ENCODE measurements around the gene RAB37. TPM values are rescaled to one million over a fixed set of nuclear protein-coding genes. Genes with fewer than 3 reads are reported as not detected.

The RAB37 gene
- total RNA-seq, 2 experiments from 2014 or later = 19.0 to 21.1 TPM

DNA sequence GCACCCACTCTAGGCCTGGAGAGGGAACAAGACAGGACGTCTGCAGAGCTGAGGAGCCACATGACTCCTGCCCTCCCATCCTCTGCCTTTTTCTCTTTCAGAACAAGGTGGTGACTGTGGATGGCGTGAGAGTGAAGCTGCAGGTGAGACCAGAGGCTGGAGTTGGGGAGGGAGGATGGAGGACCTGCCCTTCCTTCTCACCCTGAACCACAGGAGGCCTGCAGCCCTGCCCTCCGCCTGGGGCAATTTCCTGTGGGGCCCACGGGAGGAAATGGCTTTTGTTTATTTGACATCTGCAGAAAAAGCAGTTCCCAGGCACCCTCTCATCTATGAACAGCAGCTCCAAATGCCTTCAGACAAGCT lies 5.1 kb downstream of the RAB37 start:
- H3K27ac Mint-ChIP-seq = peak overlapping the region; percentile 91
- TF ChIP-seq, protein P1, sequence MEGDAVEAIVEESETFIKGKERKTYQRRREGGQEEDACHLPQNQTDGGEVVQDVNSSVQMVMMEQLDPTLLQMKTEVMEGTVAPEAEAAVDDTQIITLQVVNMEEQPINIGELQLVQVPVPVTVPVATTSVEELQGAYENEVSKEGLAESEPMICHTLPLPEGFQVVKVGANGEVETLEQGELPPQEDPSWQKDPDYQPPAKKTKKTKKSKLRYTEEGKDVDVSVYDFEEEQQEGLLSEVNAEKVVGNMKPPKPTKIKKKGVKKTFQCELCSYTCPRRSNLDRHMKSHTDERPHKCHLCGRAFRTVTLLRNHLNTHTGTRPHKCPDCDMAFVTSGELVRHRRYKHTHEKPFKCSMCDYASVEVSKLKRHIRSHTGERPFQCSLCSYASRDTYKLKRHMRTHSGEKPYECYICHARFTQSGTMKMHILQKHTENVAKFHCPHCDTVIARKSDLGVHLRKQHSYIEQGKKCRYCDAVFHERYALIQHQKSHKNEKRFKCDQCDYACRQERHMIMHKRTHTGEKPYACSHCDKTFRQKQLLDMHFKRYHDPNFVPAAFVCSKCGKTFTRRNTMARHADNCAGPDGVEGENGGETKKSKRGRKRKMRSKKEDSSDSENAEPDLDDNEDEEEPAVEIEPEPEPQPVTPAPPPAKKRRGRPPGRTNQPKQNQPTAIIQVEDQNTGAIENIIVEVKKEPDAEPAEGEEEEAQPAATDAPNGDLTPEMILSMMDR (IDR thresholded peaks at IDR 0.05) = no peak
- CTCF ChIA-PET = interaction anchor here (0.7 to 3.4 kb wide), 4 partner anchors 29 to 118 kb away, joined by 3 to 11 read pairs (median 4); partner anchors contain the start of gene GRIN2C
- Histone ChIP-seq H3K36me3 (ENCODE audit: insufficient read depth, low read length) (peaks cover 8% of the 10 kb centered on the region), H3K4me1 (ENCODE audit: insufficient read depth, low read length) (peaks cover 100% of the 10 kb centered on the region), H3K4me3 (ENCODE audit: low read length) (peak overlapping the region; percentile 32), H3K27ac (ENCODE audit: low read depth in 1 of 2, low read length in 2 of 2) (peak overlapping the region; percentile 58 to 65), H3K27me3 (ENCODE audit: control insufficient read depth in 1 of 2, insufficient read depth in 2 of 2, low read length in 2 of 2) (no peaks in the 10 kb centered on the region), H3K9me3 (ENCODE audit: control insufficient read depth in 1 of 2, insufficient read depth in 1 of 2, low read length in 2 of 2) (no peaks in the 10 kb centered on the region)
- peaks cover 86% of the 10 kb centered on the region for H3K4me1 Mint-ChIP-seq (ENCODE audit: low read depth)
- POLR2A ChIA-PET = interaction anchor here (0.5 to 2.8 kb wide), 12 partner anchors 9 to 131 kb away, joined by 3 to 17 read pairs (median 6); partner anchors contain the start of gene FDXR
- ATAC-seq (ENCODE audit: poor library complexity) (peak; percentile 5), DNase-seq (peak in 11 of 14 experiments; percentile 32 to 81 (median 62))
- H3K27me3 Mint-ChIP-seq = no peaks in the 10 kb centered on the region
- no peaks in the 10 kb centered on the region for H3K9me3 Mint-ChIP-seq
- peak overlapping the region; percentile 82 for H3K4me3 Mint-ChIP-seq
- intact Hi-C loops (cut with DNase I, micrococcal nuclease) = no loop called here
- H3K36me3 Mint-ChIP-seq (ENCODE audit: low read depth) = no peaks in the 10 kb centered on the region

DNA sequence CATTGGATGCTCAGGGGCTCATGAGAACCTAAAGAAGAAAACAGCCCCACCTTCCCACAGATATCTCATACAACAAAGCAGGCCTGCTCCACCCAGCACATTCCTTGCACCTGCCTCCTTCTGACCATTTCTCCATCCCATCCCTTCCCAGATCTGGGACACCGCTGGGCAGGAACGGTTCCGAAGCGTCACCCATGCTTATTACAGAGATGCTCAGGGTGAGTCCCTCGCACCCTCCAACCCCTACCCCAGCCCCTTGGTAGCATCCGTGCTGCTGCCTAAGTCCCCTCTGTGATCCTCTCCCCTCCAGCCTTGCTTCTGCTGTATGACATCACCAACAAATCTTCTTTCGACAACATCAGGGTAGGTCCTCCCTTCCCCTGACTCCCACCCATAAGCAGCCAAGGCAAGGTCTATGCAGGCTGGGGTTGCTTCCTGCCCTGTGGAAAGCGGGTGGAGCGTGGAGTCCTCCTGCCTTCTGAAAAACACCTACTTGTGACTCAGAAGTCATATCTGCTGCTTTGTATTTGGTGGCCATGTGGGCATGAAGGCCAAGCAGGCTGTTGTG lies 6.0 kb downstream of the RAB37 start:
- Mint-ChIP-seq H3K4me3 (peak overlapping the region; percentile 82), H3K27ac (peak overlapping the region; percentile 91), H3K4me1 (ENCODE audit: low read depth) (peaks cover 88% of the 10 kb centered on the region), H3K36me3 (ENCODE audit: low read depth) (no peaks in the 10 kb centered on the region), H3K9me3 (no peaks in the 10 kb centered on the region), H3K27me3 (no peaks in the 10 kb centered on the region)
- ChIA-PET POLR2A (interaction anchor here (0.9 to 2.8 kb wide), 5 partner anchors 8 to 37 kb away, joined by 3 to 17 read pairs (median 14); a partner anchor contains a TSS), CTCF (interaction anchor here (3.4 kb wide), 1 partner anchor 28 kb away, joined by 11 read pairs; no protein-coding TSS in a partner anchor)
- peaks cover 100% of the 10 kb centered on the region for H3K4me1 ChIP-seq (ENCODE audit: insufficient read depth, low read length)
- no peaks in the 10 kb centered on the region for H3K9me3 ChIP-seq (ENCODE audit: control insufficient read depth in 1 of 2, insufficient read depth in 1 of 2, low read length in 2 of 2)
- intact Hi-C loops (cut with DNase I, micrococcal nuclease) = no loop called here
- TF ChIP-seq, protein P1 (IDR thresholded peaks at IDR 0.05) = no peak
- DNase-seq (peak in 2 of 14 experiments; percentile 19 to 44), ATAC-seq (ENCODE audit: poor library complexity) (no peak)
- H3K27ac ChIP-seq (ENCODE audit: low read depth in 1 of 2, low read length in 2 of 2) = peak overlapping the region; percentile 58 to 78
- no peak overlapping the region for H3K4me3 ChIP-seq (ENCODE audit: low read length)
- H3K36me3 ChIP-seq (ENCODE audit: insufficient read depth, low read length) = peaks cover 8% of the 10 kb centered on the region
- no peaks in the 10 kb centered on the region for H3K27me3 ChIP-seq (ENCODE audit: control insufficient read depth in 1 of 2, insufficient read depth in 2 of 2, low read length in 2 of 2)

DNA sequence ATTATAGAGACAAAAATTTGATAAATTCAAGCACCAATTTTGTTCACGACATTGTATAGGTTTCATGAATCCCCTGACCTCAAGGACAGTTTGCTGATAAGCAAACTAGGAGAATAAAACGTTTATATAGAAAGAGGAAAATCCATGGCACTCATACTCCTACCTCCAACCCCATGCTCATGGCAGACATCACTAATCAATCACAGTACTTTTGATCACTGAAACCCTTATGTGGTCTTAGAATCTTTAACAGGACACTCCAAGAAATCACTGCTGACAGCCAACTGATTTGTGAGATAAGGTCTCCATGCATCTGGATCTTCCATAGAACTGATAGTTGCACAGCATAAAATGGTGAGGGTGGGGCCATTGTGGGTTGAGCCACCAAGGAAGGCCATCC lies 6.7 kb downstream of the RAB37 start:
- Histone ChIP-seq H3K9me3 (ENCODE audit: control insufficient read depth in 1 of 2, insufficient read depth in 1 of 2, low read length in 2 of 2) (no peaks in the 10 kb centered on the region), H3K4me3 (ENCODE audit: low read length) (no peak overlapping the region), H3K4me1 (ENCODE audit: insufficient read depth, low read length) (peaks cover 93% of the 10 kb centered on the region), H3K36me3 (ENCODE audit: insufficient read depth, low read length) (peaks cover 8% of the 10 kb centered on the region), H3K27me3 (ENCODE audit: control insufficient read depth in 1 of 2, insufficient read depth in 2 of 2, low read length in 2 of 2) (no peaks in the 10 kb centered on the region), H3K27ac (ENCODE audit: low read depth in 1 of 2, low read length in 2 of 2) (peak overlapping the region; percentile 58 to 78)
- H3K36me3 Mint-ChIP-seq (ENCODE audit: low read depth) = no peaks in the 10 kb centered on the region
- ATAC-seq (ENCODE audit: poor library complexity) (no peak), DNase-seq (no peak)
- CTCF ChIA-PET = interaction anchor here (0.9 to 4.0 kb wide), 3 partner anchors 16 to 38 kb away, joined by 3 to 23 read pairs (median 11); no protein-coding TSS in a partner anchor
- POLR2A ChIA-PET = interaction anchor here (0.9 to 2.2 kb wide), 4 partner anchors 26 to 36 kb away, joined by 3 to 10 read pairs (median 4); partner anchors contain the start of gene NAT9
- no peaks in the 10 kb centered on the region for H3K9me3 Mint-ChIP-seq
- peak overlapping the region; percentile 80 for H3K4me3 Mint-ChIP-seq
- TF ChIP-seq, protein P1 (IDR thresholded peaks at IDR 0.05) = no peak
- peaks cover 81% of the 10 kb centered on the region for H3K4me1 Mint-ChIP-seq (ENCODE audit: low read depth)
- no peaks in the 10 kb centered on the region for H3K27me3 Mint-ChIP-seq
- peak overlapping the region; percentile 91 for H3K27ac Mint-ChIP-seq
- intact Hi-C loops (cut with DNase I, micrococcal nuclease) = loop anchor here (1.0 kb wide), 2 partner anchors 27 to 122 kb away; no protein-coding TSS in a partner anchor
